Stimulated activated CD4-positive, alpha-beta T cell treated with anti-CD3 and anti-CD28 coated beads, Interleukin-1b, Interleukin-23, amount 100 ng/mL, for 24 hours (primary cell): Measurements from ENCODE around the gene ALDH16A1.

ENCODE experiments used
- DNase-seq, 4 experiments: peaks; one replicate each; pipeline ENCODE4 v3.0.0-alpha.2; 2020; ENCODE audit warnings: low read depth in 4 of 4, low spot score in 1 of 4

Gene ALDH16A1

GRCh38 chr19:49487277-49488045 lies 34.4 kb downstream of the ALDH16A1 start, which contains the start of gene RPL13A:
Gene RPL13A (plus strand): TSS chr19:49487608. CDS start chr19:49487630, 22 bp downstream.
- DNase-seq, result peak; percentile 98 to 100 (median 100)

GRCh38 chr19:49488046-49488862 lies 35.2 kb downstream of the ALDH16A1 start:
- DNase-seq, result no peak

DNA sequence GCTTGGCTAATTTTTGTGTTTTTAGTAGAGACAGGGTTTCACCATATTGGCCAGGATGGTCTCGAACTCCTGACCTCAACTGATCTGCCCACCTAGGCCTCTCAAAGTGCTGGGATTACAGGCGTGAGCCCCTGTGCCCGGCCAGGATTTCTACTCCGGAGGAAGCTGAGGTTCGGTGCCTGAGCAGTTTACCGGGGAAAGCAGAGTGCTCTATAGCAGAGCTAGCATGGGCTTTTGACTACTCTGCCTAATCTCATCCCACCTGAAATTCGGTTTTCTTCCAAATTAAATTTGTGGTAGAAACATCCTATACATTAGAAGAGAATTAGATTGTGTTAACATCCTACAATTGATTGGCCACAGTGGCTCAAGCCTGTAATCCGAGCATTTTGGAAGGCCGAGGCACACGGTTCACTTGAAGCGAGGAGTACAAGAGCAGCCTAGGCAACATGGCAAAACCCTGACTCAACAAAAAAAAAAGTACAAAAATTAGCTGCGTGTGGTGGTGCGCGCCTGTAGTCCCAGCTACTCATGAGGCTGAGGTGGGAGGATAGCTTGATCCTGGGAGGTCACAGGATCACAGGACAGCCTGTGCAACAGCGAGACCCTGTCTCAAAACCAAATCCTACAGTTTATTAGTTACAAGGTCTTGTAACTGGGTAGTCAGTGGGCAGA lies 36.0 kb downstream of the ALDH16A1 start:
- DNase-seq, result no peak

DNA sequence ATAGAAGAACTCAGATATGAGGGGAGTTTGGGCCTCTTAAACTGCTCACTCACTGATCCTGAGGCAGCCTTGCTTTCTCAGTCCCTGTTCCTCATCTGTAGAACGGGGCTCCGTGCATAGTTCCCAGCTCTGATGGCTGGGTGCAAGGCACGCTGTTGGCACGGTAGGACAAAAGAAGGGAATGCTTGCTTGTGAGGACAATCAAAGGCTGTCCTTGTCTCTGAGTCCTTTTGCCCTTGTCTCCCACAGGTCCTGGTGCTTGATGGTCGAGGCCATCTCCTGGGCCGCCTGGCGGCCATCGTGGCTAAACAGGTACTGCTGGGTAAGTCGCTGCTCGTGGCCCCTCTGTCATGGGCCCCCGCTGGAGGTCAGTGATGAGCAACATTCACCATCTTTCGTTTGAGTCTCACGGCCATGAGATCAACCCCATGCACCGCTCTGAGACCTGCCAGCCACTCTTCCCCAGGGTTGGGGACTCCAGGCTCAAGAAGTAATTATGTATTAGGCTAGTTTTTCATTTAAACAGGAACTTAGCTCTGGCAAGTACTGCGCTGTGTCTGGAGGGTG lies 36.7 kb downstream of the ALDH16A1 start:
- DNase-seq, result peak in 1 of 4 experiments; percentile 23

GRCh38 chr19:49490287-49491029 lies 37.4 kb downstream of the ALDH16A1 start:
- no peak for DNase-seq

- DNase-seq, result no peak
These were observed 38.2 kb downstream of the ALDH16A1 start for GRCh38 chr19:49491030-49491803.

- DNase-seq, result no peak
These were observed 39.0 kb downstream of the ALDH16A1 start for GRCh38 chr19:49491804-49492572.

DNA sequence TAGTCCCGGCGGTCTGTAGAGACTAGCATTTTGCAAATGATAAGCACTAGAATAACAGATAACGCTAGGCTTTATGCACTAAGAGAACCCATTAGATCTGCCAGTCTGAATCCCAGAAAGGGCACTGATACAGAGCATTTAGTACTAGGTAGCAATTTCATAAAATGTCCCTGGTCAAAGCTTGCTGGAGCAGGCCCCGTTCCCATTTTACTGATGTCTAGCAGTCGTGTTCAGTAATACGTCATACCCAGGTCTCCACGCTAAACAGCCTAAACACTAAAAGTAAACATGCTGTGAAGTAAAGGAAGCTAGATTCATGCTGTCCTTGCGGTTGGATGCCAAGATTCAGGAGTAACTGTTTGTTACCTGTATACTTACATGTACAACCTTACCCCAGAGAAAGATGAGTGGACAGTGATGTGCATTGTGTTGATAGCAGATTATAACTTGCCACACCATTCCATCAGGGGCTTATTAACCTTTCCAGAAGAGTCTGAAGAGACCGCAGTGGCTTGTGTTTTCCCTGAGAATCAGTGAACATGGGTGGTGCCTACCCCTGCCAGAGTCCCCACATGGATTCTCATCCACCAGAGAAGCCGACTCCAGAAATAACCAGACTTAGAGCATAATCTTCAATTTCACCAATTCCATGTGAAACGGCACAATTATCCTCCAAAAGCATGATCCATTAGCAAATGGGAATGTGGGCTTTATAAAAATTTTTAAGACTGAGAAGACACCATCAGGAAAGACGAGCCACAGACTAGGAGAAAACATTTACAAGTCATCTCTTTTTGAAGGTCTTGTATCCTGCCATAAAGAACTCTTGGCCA lies 39.8 kb downstream of the ALDH16A1 start:
- peak in 1 of 4 experiments; percentile 34 for DNase-seq

DNA sequence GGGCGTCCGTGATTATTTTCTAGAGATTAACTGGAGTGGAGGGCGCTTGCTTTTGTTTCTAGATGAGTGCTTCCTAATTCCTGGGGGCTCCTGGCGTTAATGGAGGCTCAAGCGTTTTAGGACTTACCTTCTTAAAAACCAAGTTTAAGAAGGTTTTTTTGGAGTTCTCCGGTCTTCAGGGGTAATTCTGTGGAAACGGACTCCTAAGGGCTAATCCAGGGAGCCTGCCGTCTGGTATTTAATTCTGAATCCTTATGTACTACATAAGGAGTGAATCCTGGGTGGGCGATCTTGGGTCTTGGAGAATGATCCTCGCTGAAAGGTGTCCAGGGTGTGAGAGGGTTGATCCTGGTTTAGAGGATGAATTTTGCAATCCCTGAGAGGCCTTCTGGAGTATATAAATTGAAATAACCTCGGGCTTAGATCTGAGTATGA lies 43.6 kb downstream of the ALDH16A1 start:
- no peak for DNase-seq

GRCh38 chr19:49497047-49497788 lies 44.2 kb downstream of the ALDH16A1 start:
- peak in 2 of 4 experiments; percentile 67 to 68 for DNase-seq

GRCh38 chr19:49497789-49498103 lies 44.7 kb downstream of the ALDH16A1 start:
- no peak for DNase-seq

DNA sequence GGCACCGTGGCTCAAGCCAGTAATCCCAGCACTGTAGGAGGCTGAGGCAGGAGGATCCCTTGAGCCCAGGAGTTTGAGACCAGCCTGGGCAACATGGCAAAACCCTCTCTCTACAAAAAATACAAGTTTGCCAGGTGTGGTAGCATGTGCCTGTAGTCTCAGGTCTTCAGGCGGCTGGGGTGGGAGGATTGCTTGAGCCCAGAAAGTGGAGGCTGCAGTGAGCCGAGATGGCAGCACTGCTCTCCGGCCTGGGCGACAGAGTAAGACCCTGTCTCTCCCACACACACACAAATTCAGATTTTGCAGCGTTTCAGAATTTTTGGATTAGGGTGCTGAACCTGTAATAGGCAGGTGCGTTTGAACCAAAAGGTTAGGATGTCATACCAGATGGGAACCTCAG lies 45.5 kb downstream of the ALDH16A1 start:
- no peak for DNase-seq

DNA sequence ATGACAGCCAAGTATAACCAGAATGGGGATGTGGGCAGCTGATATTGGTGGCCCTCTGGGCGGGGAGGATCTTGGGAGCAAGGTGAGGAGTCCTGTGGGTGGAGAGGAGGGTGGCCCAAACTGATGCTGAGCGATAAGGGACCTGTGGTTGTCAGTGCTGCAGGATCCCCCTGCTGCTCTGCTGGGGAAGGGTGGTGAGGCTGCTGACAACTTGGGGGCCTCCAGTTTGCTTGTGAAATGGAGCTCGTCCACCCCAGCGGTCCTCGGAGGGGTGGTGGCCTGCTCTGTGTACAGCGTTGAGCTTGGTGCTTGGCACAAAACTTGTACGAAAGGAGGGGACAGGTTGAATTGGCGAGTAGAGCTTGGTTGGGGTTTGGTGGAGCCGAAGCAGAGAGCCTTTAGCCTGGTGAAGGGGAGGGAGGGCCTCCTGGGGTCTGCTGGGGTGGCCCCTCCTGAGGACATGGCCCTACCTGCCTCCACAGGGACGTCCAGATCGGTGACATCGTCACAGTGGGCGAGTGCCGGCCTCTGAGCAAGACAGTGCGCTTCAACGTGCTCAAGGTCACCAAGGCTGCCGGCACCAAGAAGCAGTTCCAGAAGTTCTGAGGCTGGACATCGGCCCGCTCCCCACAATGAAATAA lies 46.1 kb downstream of the ALDH16A1 start:
- peak in 1 of 4 experiments; percentile 25 for DNase-seq

GRCh38 chr19:49502866-49503581 lies 50.0 kb downstream of the ALDH16A1 start:
- DNase-seq, result no peak

DNA sequence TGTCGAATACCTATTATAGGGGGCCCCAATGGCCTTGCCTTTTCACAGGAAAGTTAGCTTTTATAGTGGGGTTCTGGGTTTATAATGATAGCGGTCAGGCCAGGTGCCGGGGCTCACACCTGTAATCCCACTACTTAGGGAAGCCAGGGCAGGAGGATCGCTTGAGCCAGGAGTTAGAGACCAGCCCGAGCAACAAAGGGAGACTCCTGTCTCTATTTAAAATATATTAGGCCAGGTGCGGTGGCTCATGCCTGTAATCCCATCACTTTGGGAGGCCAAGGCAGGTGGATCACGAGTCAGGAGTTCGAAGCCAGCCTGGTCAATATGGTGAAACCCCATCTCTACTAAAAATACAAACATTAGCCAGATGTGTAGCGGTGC lies 50.5 kb downstream of the ALDH16A1 start:
- DNase-seq, result no peak

DNA sequence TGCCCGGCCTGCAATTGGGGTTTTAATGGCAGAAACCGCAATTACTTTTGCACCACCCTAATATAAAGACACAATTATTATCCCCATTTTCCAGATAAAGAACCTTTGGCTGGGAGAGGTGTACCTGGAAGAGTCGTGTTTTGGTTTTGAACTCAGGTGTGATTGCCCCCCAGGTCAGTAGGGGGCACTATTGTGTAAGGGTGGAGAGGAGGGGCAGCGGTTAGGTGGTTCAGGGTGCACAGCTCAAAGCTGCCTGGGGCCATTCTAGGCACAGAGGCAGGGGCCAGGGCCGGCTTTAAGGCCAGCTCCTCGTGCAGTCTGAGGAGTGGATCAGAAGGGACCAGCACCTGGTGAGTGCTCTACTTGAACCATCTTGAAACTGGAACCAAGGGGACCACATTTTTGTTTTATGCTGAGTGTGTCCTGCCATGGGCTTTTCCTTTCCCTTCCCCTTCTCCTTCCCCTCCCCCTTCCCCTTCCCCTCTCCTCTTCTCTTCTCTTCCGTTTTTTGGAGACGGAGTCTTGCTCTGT lies 53.6 kb downstream of the ALDH16A1 start:
- DNase-seq, result peak in 2 of 4 experiments; percentile 60 to 64
